ENCODE results near the gene REEP1. TPM values are rescaled to one million over a fixed set of nuclear protein-coding genes. Genes with fewer than 3 reads are reported as not detected.

The REEP1 gene
- total and polyA plus RNA-seq, 2 donors (not counting 1 experiment from before 2014, with no cell fraction given) = not detected

DNA sequence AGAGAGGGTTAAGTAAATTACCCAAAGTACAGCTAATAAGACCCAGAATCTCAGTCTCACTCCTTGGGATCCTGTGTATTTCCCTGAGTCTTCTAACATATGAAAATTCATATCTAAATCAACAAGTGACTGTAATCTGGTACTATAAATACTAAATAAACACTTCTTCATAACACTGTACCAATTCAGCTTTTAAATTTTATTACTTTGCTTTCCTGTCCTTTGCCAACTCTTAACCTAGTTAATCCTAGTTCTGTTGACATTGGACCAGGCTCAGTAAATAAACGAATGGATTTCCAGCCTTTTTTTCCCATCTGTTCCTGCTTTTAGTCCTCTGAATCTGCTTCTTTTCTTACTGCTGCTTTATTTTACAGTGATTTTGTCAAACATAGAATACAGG, 124.4 kb downstream of the REEP1 start:
- Histone ChIP-seq H3K4me2 (replicated peaks; ENCODE audit: low read depth, low read length, poor library complexity, severe bottlenecking) (no peak overlapping the region), H3K36me3 (replicated peaks in 1 of 2; ENCODE audit: control extremely low read depth in 1 of 2, control insufficient read depth in 1 of 2, extremely low read depth in 1 of 2, insufficient read depth in 2 of 2, low read length in 1 of 2) (peaks cover 8 to 56% of the 10 kb centered on the region in 2 experiments), H3K79me2 (ENCODE audit: control insufficient read depth, insufficient read depth, low read length) (no peaks in the 10 kb centered on the region), H3K9me3 (ENCODE audit: control extremely low read depth in 1 of 3, control insufficient read depth in 2 of 3, insufficient read depth in 1 of 3, low read length in 2 of 3) (peaks cover 0 to under 1% (median 0%) of the 10 kb centered on the region in 3 donors), H3K27me3 (replicated peaks in 1 of 4; ENCODE audit: control extremely low read depth in 1 of 4, control insufficient read depth in 3 of 4, insufficient read depth in 4 of 4, low read length in 3 of 4) (no peaks in the 10 kb centered on the region), H2AFZ (ENCODE audit: insufficient read depth, low read depth, low read length, poor library complexity, severe bottlenecking) (no peak overlapping the region), H3K4me1 (ENCODE audit: control insufficient read depth in 2 of 2, insufficient read depth in 2 of 2, low read length in 2 of 2) (peaks cover 6 to 10% of the 10 kb centered on the region in 2 donors), H3K27ac (ENCODE audit: low read length in 2 of 2) (no peak overlapping the region), H3K9ac (ENCODE audit: low read length) (no peak overlapping the region), H4K20me1 (ENCODE audit: control insufficient read depth, insufficient read depth, low read length, poor library complexity, severe bottlenecking) (no peaks in the 10 kb centered on the region), H3K4me3 (ENCODE audit: control extremely low read depth in 1 of 5, extremely low read depth in 1 of 5, insufficient read depth in 1 of 5, low read depth in 2 of 5, low read length in 4 of 5) (no peak overlapping the region)
- POLR2A ChIA-PET = no interaction called here
- no peak for DNase-seq
- Mint-ChIP-seq H3K9me3 (ENCODE audit: insufficient read depth) (no peaks in the 10 kb centered on the region), H3K27ac (no peak overlapping the region), H3K27me3 (no peaks in the 10 kb centered on the region), H3K4me3 (no peak overlapping the region), H3K4me1 (peaks cover 12% of the 10 kb centered on the region)
- TF ChIP-seq, protein P1, sequence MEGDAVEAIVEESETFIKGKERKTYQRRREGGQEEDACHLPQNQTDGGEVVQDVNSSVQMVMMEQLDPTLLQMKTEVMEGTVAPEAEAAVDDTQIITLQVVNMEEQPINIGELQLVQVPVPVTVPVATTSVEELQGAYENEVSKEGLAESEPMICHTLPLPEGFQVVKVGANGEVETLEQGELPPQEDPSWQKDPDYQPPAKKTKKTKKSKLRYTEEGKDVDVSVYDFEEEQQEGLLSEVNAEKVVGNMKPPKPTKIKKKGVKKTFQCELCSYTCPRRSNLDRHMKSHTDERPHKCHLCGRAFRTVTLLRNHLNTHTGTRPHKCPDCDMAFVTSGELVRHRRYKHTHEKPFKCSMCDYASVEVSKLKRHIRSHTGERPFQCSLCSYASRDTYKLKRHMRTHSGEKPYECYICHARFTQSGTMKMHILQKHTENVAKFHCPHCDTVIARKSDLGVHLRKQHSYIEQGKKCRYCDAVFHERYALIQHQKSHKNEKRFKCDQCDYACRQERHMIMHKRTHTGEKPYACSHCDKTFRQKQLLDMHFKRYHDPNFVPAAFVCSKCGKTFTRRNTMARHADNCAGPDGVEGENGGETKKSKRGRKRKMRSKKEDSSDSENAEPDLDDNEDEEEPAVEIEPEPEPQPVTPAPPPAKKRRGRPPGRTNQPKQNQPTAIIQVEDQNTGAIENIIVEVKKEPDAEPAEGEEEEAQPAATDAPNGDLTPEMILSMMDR (IDR thresholded peaks at IDR 0.05) = no peak
- TF ChIP-seq EZH2 (IDR thresholded peaks at IDR 0.05; ENCODE audit: borderline replicate concordance, insufficient read depth, low read depth, low read length, poor library complexity, severe bottlenecking) = no peak
- intact Hi-C loops (cut with micrococcal nuclease) = no loop called here
- no peak for ATAC-seq (ENCODE audit: low read depth)
- no CpG with 5 or more reads among the region's 1 CpG for WGBS (ENCODE audit: insufficient coverage)
- CTCF ChIA-PET = interaction anchor here (1.0 kb wide), 1 partner anchor 85 kb away, joined by 4 read pairs; no protein-coding TSS in a partner anchor

DNA sequence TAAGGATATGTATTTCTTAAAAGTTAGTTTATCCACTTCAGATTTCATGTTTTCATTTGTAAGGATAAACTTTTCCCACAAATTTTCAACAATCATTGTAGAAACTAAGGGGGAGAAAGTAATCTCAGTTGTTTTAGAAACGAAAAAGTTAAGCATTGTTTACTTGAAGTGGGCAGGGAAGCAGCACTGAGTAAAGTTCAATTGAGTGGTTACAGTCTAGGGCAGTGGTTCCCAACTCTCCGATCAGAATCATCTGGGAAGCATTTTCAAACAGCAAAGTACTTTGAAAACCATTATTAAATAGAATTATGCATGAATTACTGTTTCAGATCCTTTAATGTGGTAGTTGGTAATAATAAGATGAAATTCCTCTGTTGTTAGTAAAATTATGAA, 125.6 kb downstream of the REEP1 start:
- CTCF ChIA-PET = interaction anchor here (2.0 kb wide), 1 partner anchor 9 kb away, joined by 7 read pairs; no protein-coding TSS in a partner anchor
- peaks cover 12% of the 10 kb centered on the region for H3K4me1 Mint-ChIP-seq
- Histone ChIP-seq H3K4me2 (replicated peaks; ENCODE audit: low read depth, low read length, poor library complexity, severe bottlenecking) (no peak overlapping the region), H3K79me2 (ENCODE audit: control insufficient read depth, insufficient read depth, low read length) (no peaks in the 10 kb centered on the region), H3K36me3 (replicated peaks in 1 of 2; ENCODE audit: control extremely low read depth in 1 of 2, control insufficient read depth in 1 of 2, extremely low read depth in 1 of 2, insufficient read depth in 2 of 2, low read length in 1 of 2) (peaks cover 8 to 68% of the 10 kb centered on the region in 2 experiments), H3K27me3 (replicated peaks in 1 of 4; ENCODE audit: control extremely low read depth in 1 of 4, control insufficient read depth in 3 of 4, insufficient read depth in 4 of 4, low read length in 3 of 4) (no peaks in the 10 kb centered on the region), H3K4me3 (ENCODE audit: control extremely low read depth in 1 of 5, extremely low read depth in 1 of 5, insufficient read depth in 1 of 5, low read depth in 2 of 5, low read length in 4 of 5) (no peak overlapping the region), H2AFZ (ENCODE audit: insufficient read depth, low read depth, low read length, poor library complexity, severe bottlenecking) (no peak overlapping the region), H3K9ac (ENCODE audit: low read length) (no peak overlapping the region), H4K20me1 (ENCODE audit: control insufficient read depth, insufficient read depth, low read length, poor library complexity, severe bottlenecking) (no peaks in the 10 kb centered on the region), H3K27ac (ENCODE audit: low read length in 2 of 2) (no peak overlapping the region), H3K9me3 (ENCODE audit: control extremely low read depth in 1 of 3, control insufficient read depth in 2 of 3, insufficient read depth in 1 of 3, low read length in 2 of 3) (no peaks in the 10 kb centered on the region), H3K4me1 (ENCODE audit: control insufficient read depth in 2 of 2, insufficient read depth in 2 of 2, low read length in 2 of 2) (peaks cover 6 to 10% of the 10 kb centered on the region in 2 donors)
- no peaks in the 10 kb centered on the region for H3K27me3 Mint-ChIP-seq
- H3K4me3 Mint-ChIP-seq = no peak overlapping the region
- 100% methylated on average over 1 of the region's 2 CpGs for whole genome bisulfite sequencing (ENCODE audit: insufficient coverage)
- no peaks in the 10 kb centered on the region for H3K9me3 Mint-ChIP-seq (ENCODE audit: insufficient read depth)
- no peak overlapping the region for H3K27ac Mint-ChIP-seq
- TF ChIP-seq EZH2 (IDR thresholded peaks at IDR 0.05; ENCODE audit: borderline replicate concordance, insufficient read depth, low read depth, low read length, poor library complexity, severe bottlenecking) = no peak
- TF ChIP-seq, protein P1 (IDR thresholded peaks at IDR 0.05) = no peak
- DNase-seq (no peak), ATAC-seq (ENCODE audit: low read depth) (no peak)
- POLR2A ChIA-PET = no interaction called here
- intact Hi-C loops (cut with micrococcal nuclease) = no loop called here

Data from B cell (primary cell).